GM12873 (cell line): ENCODE measurements around the gene MYD88.

Source experiments
- CTCF ChIP-seq: IDR thresholded peaks from 2 replicates; pipeline ENCODE4 v1.5.1; 2012; ENCODE audit warnings: low read depth, mild to moderate bottlenecking, moderate library complexity, low read length, control low read depth; ENCODE audit not compliant: insufficient read depth; ENCODE audit errors: missing control alignments

The MYD88 gene

DNA sequence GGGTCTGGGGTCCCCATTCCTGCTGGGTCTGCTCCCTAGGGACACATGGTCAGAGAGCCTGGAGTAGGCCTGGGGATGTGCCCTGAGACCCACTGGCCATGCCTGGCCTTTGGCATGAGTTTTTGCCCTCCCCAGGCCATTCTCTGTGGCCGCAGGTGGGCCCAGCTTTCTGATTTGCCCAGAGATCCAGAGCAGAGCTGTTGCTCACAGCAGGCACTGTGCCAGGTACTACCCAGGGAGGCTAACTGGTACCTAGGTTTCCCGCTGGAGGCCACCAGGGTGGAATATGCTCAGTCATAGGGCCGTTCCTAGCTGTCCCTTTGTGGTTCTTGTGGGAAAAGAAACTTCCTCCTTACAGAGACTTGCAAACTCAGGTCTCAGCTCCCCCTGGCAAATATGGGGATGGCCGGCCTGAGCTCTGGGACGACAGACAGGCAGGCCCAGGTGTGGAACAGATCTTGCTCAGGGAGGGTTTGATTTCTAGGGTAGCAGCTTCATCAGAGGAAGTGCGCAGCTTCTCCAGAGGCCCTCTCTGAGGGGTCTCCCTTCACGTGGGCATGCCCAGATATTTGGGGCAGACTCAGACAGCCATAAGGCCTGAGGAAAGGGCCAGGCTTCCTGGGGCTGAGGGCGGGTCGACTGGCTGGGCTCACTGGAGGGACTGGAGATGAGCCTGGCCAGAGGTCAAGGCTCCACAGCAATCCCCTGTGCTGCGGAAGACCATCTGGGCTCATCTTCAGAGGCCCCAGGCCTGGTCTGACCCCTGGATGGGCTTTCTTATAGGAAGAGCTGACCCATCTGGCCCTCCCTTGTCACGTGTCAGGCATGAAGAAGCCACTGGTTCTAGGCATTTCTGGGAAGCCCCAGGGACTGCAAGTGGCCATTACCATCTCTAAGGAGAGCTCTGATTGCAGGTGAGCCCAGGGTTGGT lies 29.5 kb upstream of the MYD88 start:
- TF ChIP-seq CTCF: no peak

GRCh38 chr3:38109580-38110313 lies 28.7 kb upstream of the MYD88 start:
- TF ChIP-seq CTCF: no peak

- TF ChIP-seq CTCF: no peak
Observed at GRCh38 chr3:38110314-38111050, 28.0 kb upstream of the MYD88 start.

GRCh38 chr3:38111201-38111600 lies 27.3 kb upstream of the MYD88 start:
- no peak for TF ChIP-seq CTCF

- no peak for TF ChIP-seq CTCF
Observed at GRCh38 chr3:38111696-38112377, 26.6 kb upstream of the MYD88 start.

- no peak for TF ChIP-seq CTCF
Observed at GRCh38 chr3:38112378-38112761, 26.1 kb upstream of the MYD88 start.
